ENCODE results near the gene UBE3C.
"Not testable (repeated sequence)": the region's sequence is repeated elsewhere in the genome, so short reads cannot be mapped to it uniquely, and the experiment has no call there.

UBE3C gene

DNA sequence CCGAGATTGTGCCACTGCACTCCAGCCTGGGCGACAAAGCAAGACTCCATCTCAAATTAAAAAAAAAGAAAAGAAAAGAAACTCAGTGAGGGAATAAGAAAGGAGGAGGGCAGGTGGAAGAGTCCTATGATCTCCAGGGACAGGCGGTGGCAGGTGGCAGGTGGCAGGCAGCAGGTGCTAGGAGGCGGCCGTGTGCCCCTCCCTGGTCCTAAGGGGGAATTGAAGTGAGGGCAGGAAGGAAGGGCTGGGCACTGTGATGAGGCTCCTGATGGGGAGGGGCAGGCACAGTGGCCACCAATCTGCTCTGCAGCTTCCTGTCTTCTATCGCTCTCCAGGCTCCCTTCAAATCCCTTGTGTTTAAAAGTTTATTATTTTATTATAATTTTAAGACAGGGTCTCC lies 41.2 kb upstream of the UBE3C start:
- TF ChIP-seq, protein P1, sequence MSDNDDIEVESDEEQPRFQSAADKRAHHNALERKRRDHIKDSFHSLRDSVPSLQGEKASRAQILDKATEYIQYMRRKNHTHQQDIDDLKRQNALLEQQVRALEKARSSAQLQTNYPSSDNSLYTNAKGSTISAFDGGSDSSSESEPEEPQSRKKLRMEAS (IDR thresholded peaks at IDR 0.05; ENCODE audit: low read depth, low read length) = no peak
- TF ChIP-seq POLR2A (IDR thresholded peaks at IDR 0.05; ENCODE audit: extremely low read depth, insufficient read length) = no peak
- no peak for DNase-seq (ENCODE audit: low read depth)
- H3K4me3 ChIP-seq (ENCODE audit: low read depth, low read length) = no peak overlapping the region

DNA sequence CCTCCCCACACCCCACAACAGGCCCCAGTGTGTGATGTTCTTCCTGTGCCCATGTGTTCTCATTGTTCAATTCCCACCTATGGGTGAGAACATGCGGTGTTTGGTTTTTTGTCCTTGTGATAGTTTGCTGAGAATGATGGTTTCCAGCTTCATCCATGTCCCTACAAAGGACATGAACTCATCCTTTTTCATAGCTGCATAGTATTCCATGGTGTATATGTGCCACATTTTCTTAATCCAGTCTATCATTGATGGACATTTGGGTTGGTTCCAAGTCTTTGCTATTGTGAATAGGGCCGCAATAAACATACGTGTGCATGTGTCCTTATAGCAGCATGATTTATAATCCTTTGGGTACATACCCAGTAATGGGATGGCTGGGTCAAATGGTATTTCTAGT lies 38.7 kb upstream of the UBE3C start:
- not testable (repeated sequence) for H3K4me3 ChIP-seq (ENCODE audit: low read depth, low read length); DNase-seq (ENCODE audit: low read depth)

DNA sequence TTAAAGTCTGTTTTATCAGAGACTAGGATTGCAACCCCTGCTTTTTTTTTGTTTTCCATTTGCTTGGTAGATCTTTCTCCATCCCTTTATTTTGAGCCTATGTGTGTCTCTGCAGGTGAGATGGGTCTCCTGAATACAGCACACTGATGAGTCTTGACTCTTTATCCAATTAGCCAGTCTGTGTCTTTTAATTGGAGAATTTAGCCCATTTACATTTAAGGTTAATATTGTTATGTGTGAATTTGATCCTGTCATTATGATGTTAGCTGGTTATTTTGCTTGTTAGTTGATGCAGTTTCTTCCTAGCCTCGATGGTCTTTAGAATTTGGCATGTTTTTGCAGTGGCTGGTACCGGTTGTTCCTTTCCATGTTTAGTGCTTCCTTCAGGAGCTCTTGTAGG lies 35.1 kb upstream of the UBE3C start:
- not testable (repeated sequence) for DNase-seq (ENCODE audit: low read depth); H3K4me3 ChIP-seq (ENCODE audit: low read depth, low read length)

DNA sequence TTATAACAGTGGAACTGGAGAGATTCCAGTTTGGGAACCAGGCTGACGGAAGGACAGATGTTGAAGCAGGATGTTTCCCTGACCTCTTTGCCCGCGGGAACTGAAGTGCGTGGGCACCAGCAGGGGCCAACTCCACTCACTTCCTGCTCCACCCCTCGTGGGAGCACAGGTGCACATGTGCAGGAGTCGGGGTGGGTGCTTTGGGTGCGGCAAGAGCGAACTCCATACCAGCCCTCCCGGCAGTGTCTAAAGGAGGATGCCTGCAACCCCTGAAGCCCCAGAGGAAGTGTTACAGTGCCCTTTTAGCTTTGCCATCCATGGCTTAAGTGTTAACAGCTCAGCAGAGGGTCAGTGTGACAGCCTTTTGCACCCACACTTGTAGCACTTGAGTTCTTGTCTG lies 27.4 kb upstream of the UBE3C start:
- no peak overlapping the region for H3K4me3 ChIP-seq (ENCODE audit: low read depth, low read length)
- DNase-seq (ENCODE audit: low read depth) = no peak
- TF ChIP-seq MYC (IDR thresholded peaks at IDR 0.05; ENCODE audit: low read depth, low read length) (no peak), POLR2A (IDR thresholded peaks at IDR 0.05; ENCODE audit: extremely low read depth, insufficient read length) (no peak)
- TF ChIP-seq, protein P1 (IDR thresholded peaks at IDR 0.05; ENCODE audit: low read depth, low read length) = no peak
- TF ChIP-seq, protein P2, sequence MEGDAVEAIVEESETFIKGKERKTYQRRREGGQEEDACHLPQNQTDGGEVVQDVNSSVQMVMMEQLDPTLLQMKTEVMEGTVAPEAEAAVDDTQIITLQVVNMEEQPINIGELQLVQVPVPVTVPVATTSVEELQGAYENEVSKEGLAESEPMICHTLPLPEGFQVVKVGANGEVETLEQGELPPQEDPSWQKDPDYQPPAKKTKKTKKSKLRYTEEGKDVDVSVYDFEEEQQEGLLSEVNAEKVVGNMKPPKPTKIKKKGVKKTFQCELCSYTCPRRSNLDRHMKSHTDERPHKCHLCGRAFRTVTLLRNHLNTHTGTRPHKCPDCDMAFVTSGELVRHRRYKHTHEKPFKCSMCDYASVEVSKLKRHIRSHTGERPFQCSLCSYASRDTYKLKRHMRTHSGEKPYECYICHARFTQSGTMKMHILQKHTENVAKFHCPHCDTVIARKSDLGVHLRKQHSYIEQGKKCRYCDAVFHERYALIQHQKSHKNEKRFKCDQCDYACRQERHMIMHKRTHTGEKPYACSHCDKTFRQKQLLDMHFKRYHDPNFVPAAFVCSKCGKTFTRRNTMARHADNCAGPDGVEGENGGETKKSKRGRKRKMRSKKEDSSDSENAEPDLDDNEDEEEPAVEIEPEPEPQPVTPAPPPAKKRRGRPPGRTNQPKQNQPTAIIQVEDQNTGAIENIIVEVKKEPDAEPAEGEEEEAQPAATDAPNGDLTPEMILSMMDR (IDR thresholded peaks at IDR 0.05; ENCODE audit: low read depth, low read length) = no peak

DNA sequence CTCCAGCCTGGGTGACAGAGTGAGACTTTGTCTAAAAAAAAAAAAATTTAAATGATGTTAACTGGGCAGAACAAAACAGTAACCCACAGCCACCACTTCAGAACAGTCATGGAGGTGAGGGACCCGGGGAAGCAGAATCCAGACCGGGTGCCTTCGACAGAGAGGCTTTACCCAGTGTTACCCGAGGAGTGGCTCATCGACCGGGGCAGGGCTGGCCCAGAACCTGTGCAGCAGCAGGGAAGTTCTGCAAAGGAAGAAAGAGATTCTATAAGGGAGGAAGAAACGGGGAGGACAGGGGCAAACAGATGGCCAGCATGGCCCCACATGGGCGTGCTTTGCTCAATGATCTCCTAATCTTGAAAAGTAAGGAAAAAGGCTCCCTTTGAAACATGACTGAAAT lies 26.0 kb upstream of the UBE3C start:
- TF ChIP-seq POLR2A (IDR thresholded peaks at IDR 0.05; ENCODE audit: extremely low read depth, insufficient read length) = no peak
- TF ChIP-seq, protein P1 (IDR thresholded peaks at IDR 0.05; ENCODE audit: low read depth, low read length) = no peak
- TF ChIP-seq MYC (IDR thresholded peaks at IDR 0.05; ENCODE audit: low read depth, low read length) = no peak
- TF ChIP-seq, protein P2 (IDR thresholded peaks at IDR 0.05; ENCODE audit: low read depth, low read length) = no peak
- H3K4me3 ChIP-seq (ENCODE audit: low read depth, low read length) = no peak overlapping the region
- no peak for DNase-seq (ENCODE audit: low read depth)

DNA sequence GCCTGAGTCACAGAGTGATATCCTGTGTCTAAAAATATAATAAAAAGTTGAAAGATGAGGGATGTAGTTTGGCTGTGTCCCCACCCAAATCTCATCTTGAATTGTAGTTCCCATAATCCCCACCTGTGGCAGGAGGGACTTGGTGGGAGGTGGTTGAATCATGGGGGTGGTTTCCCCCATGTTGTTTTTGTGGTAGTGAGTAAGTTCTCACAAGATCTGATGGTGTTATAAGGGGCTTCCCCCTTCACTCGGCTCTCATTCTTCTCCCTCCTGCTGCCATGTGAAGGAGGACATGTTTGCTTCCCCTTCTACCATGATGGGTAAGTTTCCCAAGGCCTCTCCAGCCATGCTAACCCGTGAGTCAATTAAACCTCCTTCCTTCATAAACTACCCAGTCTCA lies 25.1 kb upstream of the UBE3C start:
- TF ChIP-seq, protein P1 (IDR thresholded peaks at IDR 0.05; ENCODE audit: low read depth, low read length) = no peak
- TF ChIP-seq MYC (IDR thresholded peaks at IDR 0.05; ENCODE audit: low read depth, low read length) = no peak
- TF ChIP-seq, protein P2 (IDR thresholded peaks at IDR 0.05; ENCODE audit: low read depth, low read length) = no peak
- no peak for TF ChIP-seq POLR2A (IDR thresholded peaks at IDR 0.05; ENCODE audit: extremely low read depth, insufficient read length)
- H3K4me3 ChIP-seq (ENCODE audit: low read depth, low read length) = no peak overlapping the region
- DNase-seq (ENCODE audit: low read depth) = no peak

DNA sequence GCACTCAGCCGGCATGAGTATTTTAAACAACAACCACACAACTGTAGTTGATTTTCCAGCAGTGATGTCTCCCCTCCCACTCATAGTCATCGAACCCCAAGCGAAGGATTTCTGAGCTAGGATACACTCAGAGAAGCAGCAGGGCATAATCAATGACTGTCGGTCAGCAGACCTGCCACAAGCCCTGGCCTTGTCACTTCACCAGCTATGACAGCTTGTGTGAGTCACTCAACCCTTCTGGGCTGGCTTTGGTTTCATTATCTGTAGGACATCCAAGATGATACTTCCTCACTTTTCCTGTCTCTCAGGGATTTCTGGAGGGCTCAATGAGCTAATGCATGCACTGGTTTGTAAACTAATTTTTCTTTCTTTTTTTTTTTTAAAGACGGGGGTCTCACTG lies 22.0 kb upstream of the UBE3C start:
- DNase-seq (ENCODE audit: low read depth) = no peak
- H3K4me3 ChIP-seq (ENCODE audit: low read depth, low read length) = no peak overlapping the region
- TF ChIP-seq POLR2A (IDR thresholded peaks at IDR 0.05; ENCODE audit: extremely low read depth, insufficient read length) = no peak
- TF ChIP-seq MYC (IDR thresholded peaks at IDR 0.05; ENCODE audit: low read depth, low read length) = no peak
- TF ChIP-seq, protein P2 (IDR thresholded peaks at IDR 0.05; ENCODE audit: low read depth, low read length) = no peak
- TF ChIP-seq, protein P1 (IDR thresholded peaks at IDR 0.05; ENCODE audit: low read depth, low read length) = no peak
